Naive thymus-derived CD8-positive, alpha-beta T cell (primary cell): ENCODE data around the gene ME3. TPM values are rescaled to one million over a fixed set of nuclear protein-coding genes. Genes with fewer than 3 reads are reported as not detected.

ENCODE experiments used
- ATAC-seq, 2 donors: fragments of 150-1000 bp; cut with Tn5 transposase in 1 of 2; sonication (Bioruptor Pico), chemical (Tn5 transposase) in 1 of 2; 1 replicate in 1 of 2; 2 replicates in 1 of 2; pipeline ENCODE4 v1.10.0; 2021; ENCODE audit warnings: mild to moderate bottlenecking in 2 of 2, moderate library complexity in 2 of 2
- POLR2A ChIA-PET: fragments of 350-600 bp; sonication (Branson Sonifier 250); formaldehyde crosslinking; loops from one replicate; lab custom pipeline; 2021; ENCODE audit warnings: antibody characterized with exemption; lab: Charles Lee
- DNase-seq, 10 donors: peaks; one replicate each; pipeline versions ENCODE4 v3.0.0 to v3.0.0-alpha.2; 2020 to 2022
- H3K27ac Mint-ChIP-seq, 10 donors: one replicate each; pipeline ENCODE4 v1.8.0; 2020 to 2022; ENCODE audit warnings: mild to moderate bottlenecking in 10 of 10, mixed read lengths in 10 of 10, moderate library complexity in 4 of 10, inconsistent platforms in 1 of 10
- H3K27me3 Mint-ChIP-seq, 5 donors: one replicate each; pipeline ENCODE4 v1.8.0; 2021 to 2022; ENCODE audit warnings: mixed read lengths in 5 of 5
- H3K36me3 Mint-ChIP-seq, 3 donors: one replicate each; pipeline ENCODE4 v1.8.0; 2020 to 2022; ENCODE audit warnings: mixed read lengths in 3 of 3, mild to moderate bottlenecking in 2 of 3, inconsistent platforms in 1 of 3
- H3K4me1 Mint-ChIP-seq, 4 donors: one replicate each; pipeline ENCODE4 v1.8.0; 2021 to 2022; ENCODE audit warnings: mixed read lengths in 4 of 4
- H3K4me3 Mint-ChIP-seq, 10 donors: one replicate each; pipeline ENCODE4 v1.8.0; 2020 to 2022; ENCODE audit warnings: mild to moderate bottlenecking in 10 of 10, mixed read lengths in 10 of 10, moderate library complexity in 6 of 10, inconsistent platforms in 1 of 10
- H3K9me3 Mint-ChIP-seq, 9 donors: one replicate each; pipeline ENCODE4 v1.8.0; 2020 to 2022; ENCODE audit warnings: mixed read lengths in 9 of 9, mild to moderate bottlenecking in 3 of 9, inconsistent platforms in 1 of 9, moderate library complexity in 1 of 9
- polyA plus RNA-seq, 3 donors: library from polyadenylated mRNA; unstranded; fragments of 300-500 nt; fragmentation: Illumina TruSeq; gene quantifications; one replicate each; pipeline ENCODE4 v1.2.3, GENCODE V29; 2021
- total RNA-seq, 8 experiments: library from RNA in 2 of 8; stranded (reverse) in 2 of 8; gene quantifications; one replicate each; pipeline ENCODE4 v1.2.3 and lab custom pipeline; 2021 to 2026

The ME3 gene
- total and polyA plus RNA-seq, 5 experiments from 2014 or later, result 0.48 to 2.5 (median 1.1) TPM

GRCh38 chr11:86587264-86588193 is 84.9 kb downstream of the ME3 start:
- no peak overlapping the region for H3K4me3 Mint-ChIP-seq
- no peak for ATAC-seq

DNA sequence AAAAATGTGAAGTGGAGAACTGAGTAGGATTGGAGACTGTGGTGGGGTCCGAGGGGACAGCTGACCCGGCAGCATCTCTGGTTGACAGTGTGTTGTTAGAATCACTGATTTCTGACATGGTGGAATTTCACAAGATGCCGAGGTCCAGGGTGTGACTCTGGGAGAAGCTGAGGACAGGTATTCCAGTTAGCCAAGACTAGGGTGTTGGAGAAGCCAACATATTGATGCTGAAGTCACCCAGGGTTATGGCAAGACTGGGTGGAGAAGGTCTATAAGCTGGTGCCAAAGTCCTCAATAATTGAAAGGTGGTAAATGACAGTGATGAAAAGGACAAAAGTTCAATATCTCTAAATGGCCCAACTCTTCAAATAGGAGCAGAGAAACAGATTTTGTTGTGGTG is 86.1 kb downstream of the ME3 start:
- Mint-ChIP-seq H3K27ac (no peak overlapping the region), H3K4me1 (no peaks in the 10 kb centered on the region), H3K27me3 (peaks cover 0 to 4% (median 0%) of the 10 kb centered on the region in 5 donors), H3K36me3 (no peaks in the 10 kb centered on the region), H3K4me3 (no peak overlapping the region), H3K9me3 (no peaks in the 10 kb centered on the region)
- no peak for DNase-seq
- ATAC-seq, result no peak
- POLR2A ChIA-PET, result no interaction called here

More at GRCh38 chr11:86587264-86588193, 84.9 kb downstream of the ME3 start:
- H3K27me3 Mint-ChIP-seq, result no peaks in the 10 kb centered on the region
- POLR2A ChIA-PET, result no interaction called here
- DNase-seq, result no peak
- no peak overlapping the region for H3K27ac Mint-ChIP-seq
- no peaks in the 10 kb centered on the region for H3K9me3 Mint-ChIP-seq
- H3K4me1 Mint-ChIP-seq, result peaks cover 0 to 3% (median under 1%) of the 10 kb centered on the region in 4 donors
- no peaks in the 10 kb centered on the region for H3K36me3 Mint-ChIP-seq

DNA sequence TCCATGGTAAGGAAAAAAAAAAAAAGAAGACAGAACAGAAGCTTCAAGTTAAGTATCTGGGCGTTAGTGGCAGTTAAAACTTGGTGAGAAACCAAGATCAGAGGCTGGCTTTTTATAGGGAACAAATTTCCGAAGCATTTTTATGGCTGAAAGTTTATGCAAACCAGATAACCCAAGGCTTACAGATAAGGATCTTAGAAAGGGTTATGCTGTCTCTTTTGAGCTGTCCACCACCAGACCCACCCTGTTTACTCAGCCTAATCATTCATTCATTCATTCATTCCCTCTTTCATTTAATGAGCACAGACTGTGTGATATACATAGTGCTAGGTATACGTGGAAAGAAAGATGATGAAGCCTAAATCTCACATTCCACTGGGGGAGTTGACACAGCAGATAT is 89.5 kb downstream of the ME3 start:
- DNase-seq (no peak), ATAC-seq (no peak)
- Mint-ChIP-seq H3K27me3 (peaks cover 0 to 4% (median 0%) of the 10 kb centered on the region in 5 donors), H3K4me3 (no peak overlapping the region), H3K9me3 (no peaks in the 10 kb centered on the region), H3K36me3 (no peaks in the 10 kb centered on the region), H3K27ac (no peak overlapping the region), H3K4me1 (no peaks in the 10 kb centered on the region)
- POLR2A ChIA-PET, result no interaction called here

DNA sequence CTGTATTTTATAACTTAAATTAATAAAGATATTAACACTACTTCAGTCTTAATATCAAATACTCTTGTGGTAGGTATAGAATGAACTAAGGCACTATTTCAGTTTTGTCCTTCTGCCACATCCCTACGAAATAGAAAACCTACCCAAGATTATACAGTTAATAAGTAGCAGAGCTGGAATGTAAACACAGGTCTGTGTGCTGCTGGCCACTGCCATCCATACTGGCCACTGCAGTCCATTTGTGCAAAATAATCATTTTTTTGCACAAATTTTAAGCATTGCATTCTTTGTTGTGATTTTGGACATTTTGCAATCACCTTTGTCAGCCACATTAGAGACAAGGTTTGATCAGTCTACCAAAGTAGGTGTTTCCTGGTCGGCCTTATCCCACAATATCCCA is 91.9 kb downstream of the ME3 start:
- no peak overlapping the region for H3K27ac Mint-ChIP-seq
- ATAC-seq, result no peak
- H3K9me3 Mint-ChIP-seq, result no peaks in the 10 kb centered on the region
- no peak overlapping the region for H3K4me3 Mint-ChIP-seq
- no peaks in the 10 kb centered on the region for H3K36me3 Mint-ChIP-seq
- POLR2A ChIA-PET, result no interaction called here
- DNase-seq, result no peak
- peaks cover 0 to 8% (median 2%) of the 10 kb centered on the region in 5 donors for H3K27me3 Mint-ChIP-seq
- H3K4me1 Mint-ChIP-seq, result no peaks in the 10 kb centered on the region

GRCh38 chr11:86579406-86579731 is 93.0 kb downstream of the ME3 start:
- POLR2A ChIA-PET, result no interaction called here
- peaks cover 0 to 8% (median 2%) of the 10 kb centered on the region in 5 donors for H3K27me3 Mint-ChIP-seq
- no peak overlapping the region for H3K4me3 Mint-ChIP-seq
- no peaks in the 10 kb centered on the region for H3K4me1 Mint-ChIP-seq
- no peak for ATAC-seq
- H3K27ac Mint-ChIP-seq, result no peak overlapping the region
- no peaks in the 10 kb centered on the region for H3K9me3 Mint-ChIP-seq
- H3K36me3 Mint-ChIP-seq, result no peaks in the 10 kb centered on the region
- no peak for DNase-seq

DNA sequence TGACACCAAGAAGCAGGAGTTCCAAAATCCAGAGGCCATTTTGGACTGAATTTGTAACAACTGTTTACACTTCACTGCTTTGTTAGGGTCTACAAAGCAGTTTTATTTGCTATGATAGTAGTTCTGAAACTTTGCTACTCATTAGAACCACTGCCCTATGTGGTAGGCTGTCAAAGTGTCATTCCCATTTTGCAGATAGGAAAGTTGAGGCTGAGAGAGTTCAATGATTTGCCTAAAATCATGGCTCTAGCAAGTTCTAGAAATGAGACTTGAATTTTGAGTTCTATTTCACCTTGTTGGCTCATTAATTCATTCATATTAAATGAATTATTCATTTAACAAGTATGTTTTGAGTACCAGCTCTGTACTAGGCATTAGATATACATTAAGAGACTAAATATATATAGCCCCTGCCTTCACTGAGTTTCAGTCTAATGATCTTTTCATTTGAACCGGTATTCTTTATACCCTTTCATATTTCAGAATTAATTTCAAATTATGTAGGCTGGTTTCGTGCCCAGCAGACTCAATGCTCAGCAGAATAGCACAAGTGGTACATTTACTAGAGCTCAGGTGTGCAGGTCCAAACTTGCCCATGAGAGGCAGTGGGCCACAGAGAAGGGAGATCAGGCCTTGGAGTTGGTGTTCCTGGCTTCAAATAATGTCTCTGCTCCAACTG is 93.5 kb downstream of the ME3 start:
- H3K9me3 Mint-ChIP-seq, result no peaks in the 10 kb centered on the region
- no peak for ATAC-seq

GRCh38 chr11:86577644-86578636 is 94.5 kb downstream of the ME3 start:
- Mint-ChIP-seq H3K4me3 (no peak overlapping the region), H3K27me3 (peaks cover 0 to 8% (median 2%) of the 10 kb centered on the region in 5 donors), H3K36me3 (no peaks in the 10 kb centered on the region), H3K27ac (no peak overlapping the region), H3K4me1 (no peaks in the 10 kb centered on the region), H3K9me3 (no peaks in the 10 kb centered on the region)
- POLR2A ChIA-PET, result interaction anchor here (0.7 kb wide), 1 partner anchor 50 kb away, joined by 3 read pairs; no protein-coding TSS in a partner anchor
- no peak for DNase-seq
- no peak for ATAC-seq

More for the DNA sequence above, 93.5 kb downstream of the ME3 start:
- Mint-ChIP-seq H3K27ac (no peak overlapping the region), H3K27me3 (peaks cover 0 to 8% (median 2%) of the 10 kb centered on the region in 5 donors), H3K4me3 (no peak overlapping the region), H3K36me3 (no peaks in the 10 kb centered on the region), H3K4me1 (no peaks in the 10 kb centered on the region)
- DNase-seq, result no peak
- POLR2A ChIA-PET, result interaction anchor here (0.7 kb wide), 1 partner anchor 51 kb away, joined by 3 read pairs; no protein-coding TSS in a partner anchor

DNA sequence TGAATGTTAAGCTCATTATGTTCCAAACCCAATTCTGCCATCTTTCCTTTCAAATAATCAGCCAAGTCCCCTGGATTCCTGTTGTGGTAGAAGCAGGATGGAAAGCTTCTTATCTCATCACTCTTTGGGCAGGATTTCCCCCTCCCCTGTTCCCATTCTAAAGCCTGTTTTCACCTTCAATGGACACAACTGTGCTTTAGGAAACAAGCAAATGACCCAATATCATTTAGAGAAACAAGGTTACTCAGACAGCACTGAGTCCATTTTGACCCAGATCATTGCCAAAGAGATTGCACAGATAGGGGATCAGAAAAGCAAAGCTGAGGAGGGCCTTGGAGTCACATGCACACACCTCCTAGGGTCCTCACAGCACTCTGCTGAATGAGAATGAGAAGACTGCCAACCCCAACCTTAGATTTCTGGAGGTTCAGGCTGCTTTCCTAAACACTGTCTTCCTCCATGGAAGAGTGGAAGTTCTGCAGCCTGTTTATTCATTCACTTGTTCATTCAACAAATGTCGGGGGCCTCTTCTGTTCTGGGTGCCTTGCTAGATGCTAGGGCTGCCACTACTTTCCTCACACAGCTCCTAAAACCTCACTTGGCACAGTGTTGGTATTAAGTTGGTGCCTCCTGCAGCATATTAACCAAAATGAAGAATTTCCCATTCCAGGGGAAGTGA is 95.3 kb downstream of the ME3 start:
- POLR2A ChIA-PET, result no interaction called here

GRCh38 chr11:86575927-86576326 is 96.5 kb downstream of the ME3 start:
- no peaks in the 10 kb centered on the region for H3K4me1 Mint-ChIP-seq
- ATAC-seq (no peak), DNase-seq (no peak)
- H3K36me3 Mint-ChIP-seq, result no peaks in the 10 kb centered on the region
- H3K9me3 Mint-ChIP-seq, result no peaks in the 10 kb centered on the region
- POLR2A ChIA-PET, result no interaction called here
- H3K27ac Mint-ChIP-seq, result no peak overlapping the region
- H3K4me3 Mint-ChIP-seq, result no peak overlapping the region
- H3K27me3 Mint-ChIP-seq, result peaks cover 0 to 9% (median 2%) of the 10 kb centered on the region in 5 donors

More for the DNA sequence above, 95.3 kb downstream of the ME3 start:
- Mint-ChIP-seq H3K36me3 (no peaks in the 10 kb centered on the region), H3K27me3 (peaks cover 0 to 8% (median 2%) of the 10 kb centered on the region in 5 donors), H3K27ac (no peak overlapping the region), H3K4me3 (no peak overlapping the region), H3K9me3 (no peaks in the 10 kb centered on the region), H3K4me1 (no peaks in the 10 kb centered on the region)
- DNase-seq (no peak), ATAC-seq (no peak)

GRCh38 chr11:86575208-86575855 is 97.1 kb downstream of the ME3 start:
- no peak overlapping the region for H3K4me3 Mint-ChIP-seq
- H3K36me3 Mint-ChIP-seq, result no peaks in the 10 kb centered on the region
- DNase-seq (no peak), ATAC-seq (no peak)
- no peaks in the 10 kb centered on the region for H3K4me1 Mint-ChIP-seq
- POLR2A ChIA-PET, result no interaction called here
- peaks cover 0 to 9% (median 2%) of the 10 kb centered on the region in 5 donors for H3K27me3 Mint-ChIP-seq
- no peaks in the 10 kb centered on the region for H3K9me3 Mint-ChIP-seq
- H3K27ac Mint-ChIP-seq, result no peak overlapping the region

- H3K9me3 Mint-ChIP-seq, result no peaks in the 10 kb centered on the region
- POLR2A ChIA-PET, result no interaction called here
- no peaks in the 10 kb centered on the region for H3K36me3 Mint-ChIP-seq
- DNase-seq (no peak), ATAC-seq (no peak)
- peaks cover 0 to 9% (median 2%) of the 10 kb centered on the region in 5 donors for H3K27me3 Mint-ChIP-seq
- no peak overlapping the region for H3K4me3 Mint-ChIP-seq
- no peak overlapping the region for H3K27ac Mint-ChIP-seq
- no peaks in the 10 kb centered on the region for H3K4me1 Mint-ChIP-seq
Observed at GRCh38 chr11:86574493-86575207, 97.8 kb downstream of the ME3 start.
